ENCODE measurements around the gene MAT2B. TPM values are rescaled to one million over a fixed set of nuclear protein-coding genes. Genes with fewer than 3 reads are reported as not detected.

The MAT2B gene
- total and polyA plus RNA-seq, 9 of the 15 experiments (the other 6 are each of a cell fraction or from before 2014, with no cell fraction given) = 32.0 to 57.7 (median 43.6) TPM

DNA sequence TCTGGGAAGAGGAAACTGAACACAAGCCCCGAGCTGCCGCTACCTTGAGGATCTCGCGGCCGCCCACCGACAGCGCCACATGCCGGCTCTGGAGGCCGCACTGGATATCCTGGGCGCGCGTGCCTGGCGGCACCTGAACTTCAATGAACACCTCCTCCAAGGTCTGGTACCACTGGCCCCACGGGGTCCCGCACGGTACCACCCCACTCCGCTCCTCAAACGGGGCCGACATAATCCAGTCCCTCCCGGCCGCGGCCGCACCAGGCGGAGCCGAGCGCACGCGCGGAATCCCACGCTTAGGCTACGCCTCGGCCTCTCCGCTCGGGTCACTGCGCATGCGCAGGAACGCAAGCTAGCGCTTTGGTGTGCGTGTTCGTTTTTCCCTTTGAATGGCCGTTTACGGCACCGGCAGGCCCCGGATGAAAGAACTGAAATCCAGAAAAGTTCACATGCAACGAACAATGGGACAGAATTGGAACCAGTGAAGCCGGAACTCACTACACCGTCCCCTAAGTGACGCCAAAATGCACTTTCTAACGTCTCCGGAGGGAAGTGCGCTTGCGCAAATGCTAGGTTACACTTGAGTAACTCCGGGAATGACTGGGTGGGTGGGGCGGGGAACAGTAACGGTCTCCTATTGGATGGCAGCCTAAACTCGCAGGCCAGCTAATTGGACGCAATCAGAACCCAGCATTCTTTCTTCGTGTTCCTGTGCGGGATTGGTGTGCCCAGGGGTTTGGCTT, 45.4 kb upstream of the MAT2B start, which contains the start of gene NUDCD2 (continued):
- TF ChIP-seq MTA1 (IDR thresholded peaks at IDR 0.05; ENCODE audit: borderline replicate concordance) = peak; percentile 32; the same call in 1 of the 2 replicates
- TF ChIP-seq NFYB (IDR thresholded peaks at IDR 0.05; ENCODE audit: extremely low read depth, insufficient read length) = peak; percentile 88
- TF ChIP-seq TCF3 (CRISPR knock-in tag; IDR thresholded peaks at IDR 0.05) = 0 out of 2 replicates have a peak, but pooled peaks have one; percentile 15
- peak; percentile 37; the same call in 1 of the 2 replicates for TF ChIP-seq ZNF766 (CRISPR knock-in tag; conservative IDR thresholded peaks at IDR 0.05)
- TF ChIP-seq ZBTB33 (CRISPR knock-in tag; IDR thresholded peaks at IDR 0.05) = 0 out of 2 replicates have a peak, but pooled peaks have one; percentile 19
- no peak for TF ChIP-seq TAL1 (IDR thresholded peaks at IDR 0.05)
- TF ChIP-seq ZFPM2 (CRISPR knock-in tag; IDR thresholded peaks at IDR 0.05) = 0 out of 2 replicates have a peak, but pooled peaks have one; percentile 70
- TF ChIP-seq HMGN3 (IDR thresholded peaks at IDR 0.05; ENCODE audit: borderline replicate concordance, extremely low read depth, insufficient read length, low read depth, low read length) = peak; percentile 72
- TF ChIP-seq, protein P1, sequence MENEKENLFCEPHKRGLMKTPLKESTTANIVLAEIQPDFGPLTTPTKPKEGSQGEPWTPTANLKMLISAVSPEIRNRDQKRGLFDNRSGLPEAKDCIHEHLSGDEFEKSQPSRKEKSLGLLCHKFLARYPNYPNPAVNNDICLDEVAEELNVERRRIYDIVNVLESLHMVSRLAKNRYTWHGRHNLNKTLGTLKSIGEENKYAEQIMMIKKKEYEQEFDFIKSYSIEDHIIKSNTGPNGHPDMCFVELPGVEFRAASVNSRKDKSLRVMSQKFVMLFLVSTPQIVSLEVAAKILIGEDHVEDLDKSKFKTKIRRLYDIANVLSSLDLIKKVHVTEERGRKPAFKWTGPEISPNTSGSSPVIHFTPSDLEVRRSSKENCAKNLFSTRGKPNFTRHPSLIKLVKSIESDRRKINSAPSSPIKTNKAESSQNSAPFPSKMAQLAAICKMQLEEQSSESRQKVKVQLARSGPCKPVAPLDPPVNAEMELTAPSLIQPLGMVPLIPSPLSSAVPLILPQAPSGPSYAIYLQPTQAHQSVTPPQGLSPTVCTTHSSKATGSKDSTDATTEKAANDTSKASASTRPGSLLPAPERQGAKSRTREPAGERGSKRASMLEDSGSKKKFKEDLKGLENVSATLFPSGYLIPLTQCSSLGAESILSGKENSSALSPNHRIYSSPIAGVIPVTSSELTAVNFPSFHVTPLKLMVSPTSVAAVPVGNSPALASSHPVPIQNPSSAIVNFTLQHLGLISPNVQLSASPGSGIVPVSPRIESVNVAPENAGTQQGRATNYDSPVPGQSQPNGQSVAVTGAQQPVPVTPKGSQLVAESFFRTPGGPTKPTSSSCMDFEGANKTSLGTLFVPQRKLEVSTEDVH (IDR thresholded peaks at IDR 0.05; ENCODE audit: low read depth, partially characterized antibody) = peak; percentile 22
- no peak for TF ChIP-seq ZNF584 (CRISPR knock-in tag; IDR thresholded peaks at IDR 0.05; ENCODE audit: low read depth)
- no peak for TF ChIP-seq PCBP2 (IDR thresholded peaks at IDR 0.05; ENCODE audit: low read depth, low read length, poor library complexity, severe bottlenecking)
- peak; percentile 95 for TF ChIP-seq POLR2G (IDR thresholded peaks at IDR 0.05; ENCODE audit: low read depth, low read length)
- no peak for TF ChIP-seq U2AF2 (optimal IDR thresholded peaks at IDR 0.05; ENCODE audit: low read depth, low read length)
- 0 out of 2 replicates have a peak, but pooled peaks have one; percentile 9 for TF ChIP-seq ESRRB (CRISPR knock-in tag; IDR thresholded peaks at IDR 0.05; ENCODE audit: borderline replicate concordance)
- no peak for TF ChIP-seq CCNT2 (IDR thresholded peaks at IDR 0.05; ENCODE audit: borderline replicate concordance, extremely low read depth, insufficient read length, low read depth, low read length)
- peak in 1 of 2 experiments; percentile 34; a peak in 1 of 4 replicates for TF ChIP-seq FOXK2 (conservative IDR thresholded peaks at IDR 0.05 in 1 of 2, IDR thresholded peaks at IDR 0.05 in 1 of 2; ENCODE audit: low read depth in 2 of 2)
- 0 out of 2 replicates have a peak, but pooled peaks have one; percentile 28 for TF ChIP-seq ZNF707 (CRISPR knock-in tag; conservative IDR thresholded peaks at IDR 0.05)
- TF ChIP-seq DPF2 (IDR thresholded peaks at IDR 0.05) = 0 out of 2 replicates have a peak, but pooled peaks have one; percentile 44
- no peak for TF ChIP-seq TRIM25 (IDR thresholded peaks at IDR 0.05; ENCODE audit: borderline replicate concordance)
- peak; percentile 31 for TF ChIP-seq HDAC3 (IDR thresholded peaks at IDR 0.05; ENCODE audit: borderline replicate concordance, partially characterized antibody)

All from K562 (cell line).